H1 (cell line): ENCODE results near the gene PRKN. TPM values are rescaled to one million over a fixed set of nuclear protein-coding genes. Genes with fewer than 3 reads are reported as not detected.

Source experiments
- CTCF ChIA-PET: fragments of 300-600 bp; sonication (Branson Sonifier 250); formaldehyde crosslinking; loops from one replicate; lab custom pipeline; 2021; ENCODE audit not compliant: partially characterized antibody; lab: Charles Lee
- POLR2A ChIA-PET: fragments of 300-600 bp; sonication (Branson Sonifier 250); formaldehyde crosslinking; loops from one replicate; lab custom pipeline; 2021; ENCODE audit warnings: inconsistent platforms; ENCODE audit not compliant: partially characterized antibody; lab: Charles Lee
- DNase-seq, 2 experiments: peaks; one replicate each; pipeline versions ENCODE4 v3.0.0 to v3.0.0-alpha.2; 2010 to 2022; ENCODE audit warnings: low spot score in 2 of 2, low read depth in 1 of 2, mixed read lengths in 1 of 2
- FAIRE-seq: peaks from 2 replicates; lab custom pipeline; 2011; peaks lifted over from hg19 to GRCh38; lab: Jason Lieb, UNC
- H2AFZ ChIP-seq: 2 replicates; pipeline ENCODE4 v1.8.1; 2012; ENCODE audit warnings: low read length, inconsistent platforms
- H2AK5ac ChIP-seq: 2 replicates; pipeline ENCODE4 v1.6.1; 2013; ENCODE audit warnings: low read depth, low read length
- H2BK120ac ChIP-seq: replicated peaks from 2 replicates; pipeline ENCODE3; 2013; ENCODE audit warnings: low read depth, low read length, inconsistent platforms
- H2BK12ac ChIP-seq: 2 replicates; pipeline ENCODE4 v1.6.1; 2013; ENCODE audit warnings: low read depth, low read length
- H2BK15ac ChIP-seq: 2 replicates; pipeline ENCODE4 v1.6.1; 2013; ENCODE audit warnings: low read length
- H2BK20ac ChIP-seq: 2 replicates; pipeline ENCODE4 v1.6.1; 2013; ENCODE audit warnings: low read length
- H2BK5ac ChIP-seq: 2 replicates; pipeline ENCODE4 v1.6.1; 2013; ENCODE audit warnings: low read depth, low read length
- H3K14ac ChIP-seq: 2 replicates; pipeline ENCODE4 v1.6.1; 2013; ENCODE audit warnings: inconsistent platforms; ENCODE audit not compliant: insufficient read length
- H3K18ac ChIP-seq: 2 replicates; pipeline ENCODE4 v1.6.1; 2013; ENCODE audit warnings: low read length; ENCODE audit errors: extremely low read depth
- H3K23ac ChIP-seq: 2 replicates; pipeline ENCODE4 v1.6.1; 2013; ENCODE audit warnings: inconsistent platforms; ENCODE audit not compliant: insufficient read length
- H3K23me2 ChIP-seq: 2 replicates; pipeline ENCODE4 v1.6.1; 2013; ENCODE audit warnings: low read depth, low read length
- H3K27ac ChIP-seq: 2 replicates; pipeline ENCODE4 v1.6.1; 2011; ENCODE audit warnings: low read depth, low read length, inconsistent platforms
- H3K27me3 ChIP-seq, 4 experiments: replicated peaks in 1 of 4; 1 replicate in 1 of 4; 2 replicates in 3 of 4; pipeline versions ENCODE4 v1.6.1 to v1.8.1; 2011 to 2013; ENCODE audit warnings: low read length in 3 of 4, mild to moderate bottlenecking in 3 of 4, inconsistent platforms in 2 of 4, mixed read lengths in 2 of 4, moderate library complexity in 1 of 4; ENCODE audit not compliant: control insufficient read depth in 3 of 4, insufficient read depth in 3 of 4; ENCODE audit errors: extremely low read depth in 1 of 4
- H3K36me3 ChIP-seq, 4 experiments: 2 replicates each; pipeline versions ENCODE4 v1.6.1 to v1.8.1; 2011 to 2013; ENCODE audit warnings: mild to moderate bottlenecking in 4 of 4, low read length in 3 of 4, moderate library complexity in 2 of 4, control low read depth in 1 of 4, inconsistent platforms in 1 of 4; ENCODE audit not compliant: insufficient read depth in 4 of 4, control insufficient read depth in 2 of 4
- H3K4ac ChIP-seq: replicated peaks from 2 replicates; pipeline ENCODE3; 2013; ENCODE audit warnings: low read length, low read depth, mixed read lengths, inconsistent platforms; ENCODE audit not compliant: insufficient read length
- H3K4me1 ChIP-seq, 4 experiments: replicated peaks in 1 of 4; 1 replicate in 1 of 4; 2 replicates in 3 of 4; pipeline versions ENCODE4 v1.6.1 to v1.8.1; 2011 to 2013; ENCODE audit warnings: low read length in 3 of 4, inconsistent platforms in 2 of 4, mixed read lengths in 1 of 4; ENCODE audit not compliant: insufficient read depth in 4 of 4, control insufficient read depth in 3 of 4
- H3K4me2 ChIP-seq, 2 experiments: 2 replicates each; pipeline versions ENCODE4 v1.6.1 to v1.8.1; 2011 to 2013; ENCODE audit warnings: low read depth in 2 of 2, low read length in 2 of 2, control low read depth in 1 of 2, inconsistent platforms in 1 of 2, mild to moderate bottlenecking in 1 of 2; ENCODE audit not compliant: insufficient read depth in 1 of 2
- H3K4me3 ChIP-seq, 4 experiments: fragments of 200-600, 300-600 bp in 1 of 4; sonication (generic), shearing (Covaris generic), sonication (Bioruptor Twin) in 1 of 4; 2 replicates each; pipeline versions ENCODE4 v1.5.1 to v1.8.1; 2011 to 2016; ENCODE audit warnings: low read length in 4 of 4, low read depth in 3 of 4, control low read depth in 2 of 4, inconsistent platforms in 2 of 4, mild to moderate bottlenecking in 2 of 4, mixed read lengths in 1 of 4, moderate library complexity in 1 of 4; ENCODE audit not compliant: insufficient read depth in 2 of 4; ENCODE audit errors: extremely low read depth in 1 of 4
- H3K56ac ChIP-seq: replicated peaks from 2 replicates; pipeline ENCODE3; 2013; ENCODE audit warnings: low read depth, mild to moderate bottlenecking, mixed read lengths, low read length, inconsistent platforms; ENCODE audit not compliant: insufficient read length
- H3K79me1 ChIP-seq: 2 replicates; pipeline ENCODE4 v1.6.1; 2013; ENCODE audit warnings: low read depth, low read length, control low read depth
- H3K79me2 ChIP-seq, 2 experiments: 2 replicates each; pipeline versions ENCODE4 v1.6.1 to v1.8.1; 2012 to 2013; ENCODE audit warnings: low read length in 2 of 2, mild to moderate bottlenecking in 2 of 2, inconsistent platforms in 1 of 2; ENCODE audit not compliant: insufficient read depth in 2 of 2, control insufficient read depth in 1 of 2
- H3K9ac ChIP-seq, 4 experiments: replicated peaks in 1 of 4; 1 replicate in 1 of 4; 2 replicates in 3 of 4; pipeline versions ENCODE4 v1.6.1 to v1.8.1; 2011 to 2013; ENCODE audit warnings: low read depth in 3 of 4, low read length in 3 of 4, control low read depth in 2 of 4, mild to moderate bottlenecking in 2 of 4, moderate library complexity in 2 of 4, inconsistent platforms in 1 of 4; ENCODE audit errors: extremely low read depth in 1 of 4
- H3K9me3 ChIP-seq, 2 experiments: 2 replicates each; pipeline versions ENCODE4 v1.6.1 to v1.8.1; 2012 to 2013; ENCODE audit warnings: mild to moderate bottlenecking in 2 of 2, moderate library complexity in 2 of 2, control low read depth in 1 of 2, inconsistent platforms in 1 of 2, low read depth in 1 of 2, low read length in 1 of 2, mixed read lengths in 1 of 2; ENCODE audit not compliant: insufficient read depth in 2 of 2
- H4K20me1 ChIP-seq, 2 experiments: replicated peaks in 1 of 2; 2 replicates each; pipeline versions ENCODE3 to v1.8.1; 2011 to 2013; ENCODE audit warnings: inconsistent platforms in 2 of 2, low read length in 2 of 2, mild to moderate bottlenecking in 1 of 2; ENCODE audit not compliant: insufficient read depth in 2 of 2, control insufficient read depth in 1 of 2
- H4K5ac ChIP-seq: 2 replicates; pipeline ENCODE4 v1.6.1; 2013; ENCODE audit warnings: low read length, low read depth, mixed read lengths, inconsistent platforms; ENCODE audit not compliant: insufficient read length
- H4K8ac ChIP-seq: 2 replicates; pipeline ENCODE4 v1.8.0; 2013; ENCODE audit warnings: mild to moderate bottlenecking, moderate library complexity, low read length, inconsistent platforms; ENCODE audit not compliant: insufficient read depth; ENCODE audit errors: extremely low read depth
- H4K91ac ChIP-seq: replicated peaks from 2 replicates; pipeline ENCODE3; 2013; ENCODE audit warnings: low read length, mixed read lengths, inconsistent platforms; ENCODE audit not compliant: insufficient read length
- ASH2L ChIP-seq: fragments of 200-600, 300-600 bp; sonication (generic); IDR thresholded peaks from one replicate; pipeline ENCODE4 v1.7.1; 2017; ENCODE audit warnings: low read length
- CHD1 ChIP-seq: IDR thresholded peaks from 2 replicates; pipeline ENCODE4 v1.6.1; 2012; ENCODE audit warnings: low read depth, low read length, improper control_type of control experiment
- CHD2 ChIP-seq: IDR thresholded peaks from 2 replicates; pipeline ENCODE4 v1.6.1; 2012; ENCODE audit warnings: low read length, improper control_type of control experiment
- MAFK ChIP-seq: IDR thresholded peaks from 2 replicates; pipeline ENCODE4 v1.6.1; 2012; ENCODE audit warnings: low read depth, mild to moderate bottlenecking, improper control_type of control experiment, low read length
- POLR2A ChIP-seq, 2 experiments: IDR thresholded peaks; 1 replicate in 1 of 2; 2 replicates in 1 of 2; pipeline ENCODE4 v1.6.1; 2011; ENCODE audit warnings: low read depth in 2 of 2, low read length in 2 of 2, mild to moderate bottlenecking in 2 of 2; ENCODE audit errors: control extremely low read depth in 1 of 2
- POU5F1 ChIP-seq: IDR thresholded peaks from 2 replicates; pipeline ENCODE4 v1.6.1; 2011; ENCODE audit warnings: low read depth, mild to moderate bottlenecking, low read length, moderate library complexity
- SP2 ChIP-seq: IDR thresholded peaks from 2 replicates; pipeline ENCODE4 v1.6.1; 2012; ENCODE audit warnings: mild to moderate bottlenecking, low read length, inconsistent platforms
- WGBS, 2 experiments: shearing (Covaris generic) in 1 of 2; methylation state at CpG; one replicate each; pipeline versions ENCODE4 v1.1.6 to v1.1.7; 2013 to 2015; ENCODE audit warnings: low lambda C conversion rate in 2 of 2, mixed read lengths in 2 of 2, inconsistent platforms in 1 of 2, low coverage in 1 of 2, missing lambda C conversion rate in 1 of 2; ENCODE audit not compliant: insufficient replicate concordance in 2 of 2, insufficient coverage in 1 of 2, insufficient read length in 1 of 2; ENCODE audit errors: extremely low coverage in 1 of 2, missing lambda C conversion rate in 1 of 2; 5-methylcytosine and 5-hydroxymethylcytosine counted together
- polyA plus RNA-seq, 7 experiments: library from polyadenylated mRNA; depleted of rRNA in 3 of 7; stranded (reverse) in 5 of 7; unstranded in 2 of 7; fragments of >200 nt in 5 of 7; fragments of 200-250 nt in 2 of 7; gene quantifications; 1 replicate in 5 of 7; 2 replicates in 1 of 7; 4 replicates in 1 of 7; pipeline versions ENCODE4 v1.2.1 to v1.2.3, GENCODE V29; 2011 to 2013; ENCODE audit warnings: missing spikeins in 2 of 7, mixed read lengths in 2 of 7
- total RNA-seq: library from RNA; stranded (reverse); fragmentation: NEBNext Ultra II Directional; extraction: Animal tissue kit (Norgen Biotek cat#: 25700); gene quantifications from 2 replicates; pipeline ENCODE4 v1.2.1, GENCODE V29; 2021

The PRKN gene
- total and polyA plus RNA-seq, 2 of the 8 experiments (the other 6 are each of a cell fraction or from before 2014, with no cell fraction given): 0.13 to 0.29 TPM

DNA sequence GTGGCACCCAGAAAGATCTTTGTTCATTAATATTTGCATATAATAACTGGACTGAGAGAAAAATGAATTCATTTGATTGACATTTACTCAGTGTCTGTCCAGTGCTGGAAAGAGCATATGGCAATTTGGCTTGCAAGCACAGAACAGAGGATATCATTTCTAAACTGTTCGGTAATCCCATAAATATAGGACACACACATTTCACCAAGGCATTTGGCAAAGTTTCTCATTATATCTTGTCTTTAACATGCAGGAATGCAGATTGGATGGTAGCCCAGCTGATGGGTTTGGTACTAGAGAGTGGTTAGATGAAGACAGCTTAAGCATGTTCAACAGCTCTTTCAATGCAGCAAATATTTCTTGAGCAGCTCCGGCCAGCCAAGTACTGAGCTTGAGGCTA is 259.2 kb downstream of the PRKN start:
- Histone ChIP-seq H3K14ac (no peak overlapping the region), H3K18ac (no peak overlapping the region), H3K79me2 (no peaks in the 10 kb centered on the region), H2BK12ac (no peak overlapping the region), H2AK5ac (no peak overlapping the region), H3K9ac (no peak overlapping the region), H3K36me3 (no peaks in the 10 kb centered on the region), H3K23me2 (no peaks in the 10 kb centered on the region), H2AFZ (no peak overlapping the region), H3K4me3 (no peak overlapping the region), H2BK5ac (no peak overlapping the region), H2BK20ac (no peak overlapping the region), H3K56ac (no peak overlapping the region), H4K20me1 (no peaks in the 10 kb centered on the region), H3K9me3 (no peaks in the 10 kb centered on the region), H4K5ac (no peak overlapping the region), H3K27me3 (no peaks in the 10 kb centered on the region), H4K91ac (no peak overlapping the region), H3K4me1 (no peaks in the 10 kb centered on the region), H3K4me2 (no peak overlapping the region), H3K23ac (no peak overlapping the region), H2BK15ac (no peak overlapping the region), H3K27ac (no peak overlapping the region), H2BK120ac (no peak overlapping the region), H4K8ac (no peak overlapping the region), H3K4ac (no peak overlapping the region), H3K79me1 (no peaks in the 10 kb centered on the region)
- FAIRE-seq (no peak), DNase-seq (no peak)
- ChIA-PET POLR2A (no interaction called here), CTCF (interaction anchor here (0.8 to 1.4 kb wide), 2 partner anchors 23 to 25 kb away, joined by 3 to 6 read pairs; no protein-coding TSS in a partner anchor)
- WGBS, 2 experiments: 100% methylated on average over 2 of the region's 2 CpGs; no CpG with 5 or more reads in 1 of the 2 experiments
- TF ChIP-seq POLR2A (IDR thresholded peaks at IDR 0.05; ENCODE audit: control extremely low read depth in 1 of 2, low read depth in 2 of 2, low read length in 2 of 2): no peak
- no peak for TF ChIP-seq MAFK
- TF ChIP-seq SP2: no peak
- TF ChIP-seq ASH2L: no peak
- no peak for TF ChIP-seq POU5F1
- no peak for TF ChIP-seq CHD1
- TF ChIP-seq CHD2: no peak
